OCI-LY7 (cell line): Measurements from ENCODE around the gene PAK6. TPM values are rescaled to one million over a fixed set of nuclear protein-coding genes. Genes with fewer than 3 reads are reported as not detected.

Source experiments
- BruUV-seq: library from RNA; stranded (reverse); fragments of 400-500 nt; replicated peaks from 2 replicates; lab custom pipeline; 2021; lab: Mats Ljungman, UMichigan
- CTCF ChIA-PET: fragments of 300-600 bp; sonication (Branson Sonifier 250); formaldehyde crosslinking; loops from one replicate; lab custom pipeline; 2022; ENCODE audit warnings: antibody characterized with exemption; ENCODE audit not compliant: unreplicated experiment; lab: Charles Lee
- POLR2A ChIA-PET: fragments of 300-600 bp; sonication (Branson Sonifier 250); formaldehyde crosslinking; loops from one replicate; lab custom pipeline; 2022; ENCODE audit warnings: antibody characterized with exemption; lab: Charles Lee
- DNase-seq: peaks from one replicate; pipeline ENCODE4 v3.0.0-alpha.2; 2015; ENCODE audit warnings: low spot score
- H2AFZ ChIP-seq: fragments of 200-600 bp; sonication (generic), shearing (Covaris generic); 2 replicates; pipeline ENCODE4 v1.6.1; 2014; ENCODE audit warnings: mild to moderate bottlenecking, antibody characterized with exemption, low read length, moderate library complexity
- H3K27ac ChIP-seq: fragments of 200-600 bp; sonication (generic); 2 replicates; pipeline ENCODE4 v1.5.1; 2014; ENCODE audit warnings: mixed run types, low read depth, mild to moderate bottlenecking, moderate library complexity, low read length, inconsistent platforms; ENCODE audit not compliant: poor library complexity, severe bottlenecking
- H3K36me3 ChIP-seq: fragments of 200-600 bp; sonication (generic); 2 replicates; pipeline ENCODE4 v1.6.1; 2014; ENCODE audit warnings: mild to moderate bottlenecking, antibody characterized with exemption, low read length, moderate library complexity, mixed read lengths; ENCODE audit not compliant: insufficient read depth
- H3K4me1 ChIP-seq: fragments of 200-600 bp; sonication (generic); 2 replicates; pipeline ENCODE4 v1.5.1; 2014; ENCODE audit warnings: mild to moderate bottlenecking, low read length; ENCODE audit not compliant: insufficient read depth, poor library complexity, severe bottlenecking
- H3K4me2 ChIP-seq: fragments of 200-600 bp; sonication (generic); 2 replicates; pipeline ENCODE4 v1.6.1; 2014; ENCODE audit warnings: mild to moderate bottlenecking, low read length
- H3K4me3 ChIP-seq: fragments of 200-600 bp; sonication (generic); 2 replicates; pipeline ENCODE4 v1.5.1; 2014; ENCODE audit warnings: mild to moderate bottlenecking, low read depth, low read length; ENCODE audit not compliant: poor library complexity, severe bottlenecking
- H3K79me2 ChIP-seq: fragments of 200-600 bp; sonication (generic); 2 replicates; pipeline ENCODE4 v1.6.1; 2016; ENCODE audit warnings: low read depth, mild to moderate bottlenecking, low read length, moderate library complexity, mixed read lengths; ENCODE audit not compliant: insufficient read depth
- H3K9me2 ChIP-seq: fragments of 200-600 bp; sonication (generic); 2 replicates; pipeline ENCODE4 v1.6.1; 2016; ENCODE audit warnings: mild to moderate bottlenecking, low read length, mixed read lengths; ENCODE audit not compliant: insufficient read depth
- H3K9me3 ChIP-seq: fragments of 200-600 bp; sonication (generic); 2 replicates; pipeline ENCODE4 v1.6.1; 2014; ENCODE audit warnings: mild to moderate bottlenecking, mixed run types, low read length, mixed read lengths
- H4K20me1 ChIP-seq: fragments of 200-600 bp; sonication (generic); 2 replicates; pipeline ENCODE4 v1.6.1; 2014; ENCODE audit warnings: mild to moderate bottlenecking, antibody characterized with exemption, low read length, moderate library complexity, mixed read lengths; ENCODE audit not compliant: insufficient read depth
- EZH2phosphoT487 ChIP-seq: fragments of 200-600 bp; sonication (generic); IDR thresholded peaks from 2 replicates; pipeline ENCODE4 v1.6.1; 2018; ENCODE audit warnings: low read depth, borderline replicate concordance, mild to moderate bottlenecking, mixed run types, antibody characterized with exemption, low read length, moderate library complexity, mixed read lengths
- intact Hi-C: fragments of 100-400 bp; cut with micrococcal nuclease; formaldehyde crosslinking; loops from one replicate; pipeline ENCODE4 v1.10.0; 2022; ENCODE audit not compliant: unreplicated experiment
- total RNA-seq, 2 experiments: library from RNA; depleted of rRNA in 1 of 2; stranded (reverse); fragments of >200 nt in 1 of 2; shearing (Covaris generic) in 1 of 2; gene quantifications; 2 replicates each; pipeline ENCODE4 v1.2.3, GENCODE V29; 2014 to 2022
- TF ChIP-seq, protein P1 (sequence below): fragments of 200-600 bp; sonication (generic); conservative IDR thresholded peaks from 2 replicates; pipeline ENCODE4 v1.5.1; 2014; ENCODE audit warnings: mild to moderate bottlenecking, antibody characterized with exemption, low read length, moderate library complexity, mixed read lengths

The PAK6 gene
- total RNA-seq, 2 experiments from 2014 or later: 0.03 TPM; not detected in 1

DNA sequence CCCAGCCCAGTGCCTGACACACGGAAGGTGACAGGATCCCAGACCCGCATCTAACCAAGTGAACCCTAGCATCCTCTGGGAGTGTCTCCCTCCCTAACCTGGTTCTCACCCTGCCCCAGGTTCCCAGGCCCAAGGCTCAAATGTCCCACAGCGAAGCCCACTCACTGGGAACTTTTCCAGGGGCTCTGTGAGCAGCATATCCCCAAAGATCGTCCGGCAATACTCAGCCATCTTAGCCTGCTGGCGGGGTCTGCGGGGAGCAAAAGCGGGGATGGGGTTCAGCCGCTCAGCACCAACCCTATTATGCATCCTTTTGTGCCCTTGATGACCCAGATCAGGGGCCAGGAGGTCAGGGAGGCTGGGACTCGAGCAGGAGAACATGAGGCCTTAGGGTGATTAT lies 58.5 kb downstream of the PAK6 start:
- BruUV-seq: no TSS peak
- Histone ChIP-seq H3K36me3 (no peaks in the 10 kb centered on the region), H3K9me3 (peaks cover 6% of the 10 kb centered on the region), H4K20me1 (no peaks in the 10 kb centered on the region), H3K4me3 (no peak overlapping the region), H3K4me1 (no peaks in the 10 kb centered on the region), H3K27ac (no peak overlapping the region), H2AFZ (no peak overlapping the region), H3K79me2 (no peaks in the 10 kb centered on the region), H3K9me2 (no peaks in the 10 kb centered on the region), H3K4me2 (no peak overlapping the region)
- ChIA-PET POLR2A (no interaction called here), CTCF (no interaction called here)
- intact Hi-C loops: no loop called here
- no peak for DNase-seq
- TF ChIP-seq EZH2phosphoT487: no peak
- TF ChIP-seq, protein P1, sequence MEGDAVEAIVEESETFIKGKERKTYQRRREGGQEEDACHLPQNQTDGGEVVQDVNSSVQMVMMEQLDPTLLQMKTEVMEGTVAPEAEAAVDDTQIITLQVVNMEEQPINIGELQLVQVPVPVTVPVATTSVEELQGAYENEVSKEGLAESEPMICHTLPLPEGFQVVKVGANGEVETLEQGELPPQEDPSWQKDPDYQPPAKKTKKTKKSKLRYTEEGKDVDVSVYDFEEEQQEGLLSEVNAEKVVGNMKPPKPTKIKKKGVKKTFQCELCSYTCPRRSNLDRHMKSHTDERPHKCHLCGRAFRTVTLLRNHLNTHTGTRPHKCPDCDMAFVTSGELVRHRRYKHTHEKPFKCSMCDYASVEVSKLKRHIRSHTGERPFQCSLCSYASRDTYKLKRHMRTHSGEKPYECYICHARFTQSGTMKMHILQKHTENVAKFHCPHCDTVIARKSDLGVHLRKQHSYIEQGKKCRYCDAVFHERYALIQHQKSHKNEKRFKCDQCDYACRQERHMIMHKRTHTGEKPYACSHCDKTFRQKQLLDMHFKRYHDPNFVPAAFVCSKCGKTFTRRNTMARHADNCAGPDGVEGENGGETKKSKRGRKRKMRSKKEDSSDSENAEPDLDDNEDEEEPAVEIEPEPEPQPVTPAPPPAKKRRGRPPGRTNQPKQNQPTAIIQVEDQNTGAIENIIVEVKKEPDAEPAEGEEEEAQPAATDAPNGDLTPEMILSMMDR: no peak

DNA sequence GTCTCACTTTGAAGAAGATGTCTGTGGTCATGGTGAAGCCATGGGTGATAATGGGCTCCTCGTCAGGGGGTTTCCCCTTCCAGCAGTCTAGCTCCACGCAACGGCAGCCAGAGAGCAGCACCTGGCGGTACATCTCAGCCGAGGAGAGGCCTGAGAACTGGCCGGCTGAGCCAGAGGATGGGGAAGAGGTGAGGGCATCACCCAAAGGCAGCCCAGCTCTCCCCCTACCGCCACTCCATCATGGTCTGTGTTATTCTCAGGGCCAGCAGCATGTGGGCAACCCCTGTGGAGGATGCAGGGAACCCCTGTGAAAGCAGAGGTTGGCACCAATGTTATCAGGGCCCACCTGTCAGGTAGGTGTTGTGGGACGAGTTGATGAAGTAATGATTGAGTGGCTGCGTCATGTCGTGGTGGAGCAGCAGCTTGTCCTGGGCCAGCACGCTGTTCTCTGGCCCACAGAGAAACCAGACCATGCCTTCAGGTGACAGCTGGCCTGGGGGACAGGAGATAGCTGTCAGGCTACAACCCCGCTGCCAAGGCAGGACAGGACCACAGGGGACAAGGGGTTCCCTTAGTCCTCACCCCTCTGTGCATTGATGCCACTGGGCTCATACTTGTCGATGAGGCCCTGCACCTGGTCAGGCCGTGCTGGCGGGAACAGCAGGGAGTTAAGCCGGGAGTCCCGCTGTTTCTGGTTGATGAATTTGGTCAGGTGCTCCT lies 59.5 kb downstream of the PAK6 start:
- no peaks in the 10 kb centered on the region for H3K79me2 ChIP-seq
- H3K36me3 ChIP-seq: no peaks in the 10 kb centered on the region
- ChIA-PET CTCF (no interaction called here), POLR2A (no interaction called here)
- H3K9me3 ChIP-seq: peaks cover 6% of the 10 kb centered on the region
- H3K4me1 ChIP-seq: no peaks in the 10 kb centered on the region
- no peak overlapping the region for H3K27ac ChIP-seq
- no peak overlapping the region for H2AFZ ChIP-seq
- intact Hi-C loops: no loop called here
- no peaks in the 10 kb centered on the region for H3K9me2 ChIP-seq
- no TSS peak for BruUV-seq
- no peak for TF ChIP-seq EZH2phosphoT487
- TF ChIP-seq, protein P1: no peak
- no peak for DNase-seq
- H4K20me1 ChIP-seq: no peaks in the 10 kb centered on the region
- no peak overlapping the region for H3K4me2 ChIP-seq
- no peak overlapping the region for H3K4me3 ChIP-seq

DNA sequence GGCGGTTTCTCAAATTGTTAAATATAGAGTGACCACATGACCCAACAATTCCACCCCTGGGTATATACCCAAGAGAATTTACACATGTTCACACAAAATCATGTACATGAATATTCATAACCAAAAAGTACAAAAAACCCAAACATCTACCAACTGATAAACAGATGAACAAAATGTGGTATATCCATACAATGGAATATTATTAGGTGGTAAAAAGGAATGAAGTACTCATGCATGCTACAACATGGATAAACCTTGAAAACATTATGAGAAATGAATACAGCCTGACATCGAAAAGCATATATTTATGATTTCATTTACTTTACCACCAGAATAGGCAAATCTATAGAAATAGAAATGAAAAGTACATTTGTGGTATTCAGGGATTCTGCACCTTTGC lies 61.5 kb downstream of the PAK6 start:
- no peak for TF ChIP-seq EZH2phosphoT487
- TF ChIP-seq, protein P1: no peak
- Histone ChIP-seq H4K20me1 (no peaks in the 10 kb centered on the region), H3K27ac (no peak overlapping the region), H3K36me3 (no peaks in the 10 kb centered on the region), H3K4me2 (no peak overlapping the region), H3K4me1 (no peaks in the 10 kb centered on the region), H3K79me2 (no peaks in the 10 kb centered on the region), H3K9me2 (no peaks in the 10 kb centered on the region), H2AFZ (no peak overlapping the region), H3K4me3 (no peak overlapping the region), H3K9me3 (peaks cover 6% of the 10 kb centered on the region)
- intact Hi-C loops: no loop called here
- POLR2A ChIA-PET: no interaction called here
- CTCF ChIA-PET: no interaction called here
- BruUV-seq: no TSS peak
- DNase-seq: no peak
